A549 treated with ZK216348 at 1 μM for 4 hours (cell line): Measurements from ENCODE around the gene TICRR. TPM values are rescaled to one million over a fixed set of nuclear protein-coding genes. Genes with fewer than 3 reads are reported as not detected.

ENCODE experiments used
- total RNA-seq: library from RNA; stranded (reverse); fragments of 200-300 nt; extraction: Qiagen RNA extraction; gene quantifications from 5 replicates; pipeline ENCODE4 v1.2.3, GENCODE V29; 2022; ENCODE audit warnings: low read depth

The TICRR gene
- 10.0 to 14.1 TPM (median 13.3 TPM) in 5 replicates for total RNA-seq

GRCh38 chr15:89575146-89575655, at the start of gene TICRR:
TSS of gene TICRR (plus strand) at chr15:89575469. CDS start at chr15:89575587, 118 bp downstream.

GRCh38 chr15:89654847-89655805, 79.9 kb downstream of the TICRR start, which contains the start of gene KIF7:
TSS of gene KIF7 (minus strand) at chr15:89655467. CDS start at chr15:89652930, 2,537 bp downstream.

Other genes with a start within 250 kb of the TICRR start
- gene POLG, start 240.6 kb upstream of the TICRR start, total RNA-seq = 43.5 to 63.1 TPM (median 55.5 TPM) in 5 replicates
- gene RHCG, start 78.9 kb upstream of the TICRR start, total RNA-seq = 28.1 to 53.8 TPM (median 41.2 TPM) in 5 replicates
- 3.1 to 5.6 TPM (median 4.8 TPM) in 5 replicates for gene KIF7, start 80.0 kb downstream of the TICRR start, total RNA-seq
- 0.09 to 0.11 TPM (median 0.10 TPM) in 3 of 5 replicates, not detected in the others for gene PLIN1, start 103.9 kb downstream of the TICRR start, total RNA-seq
- gene PEX11A, start 115.3 kb downstream of the TICRR start, total RNA-seq = 6.8 to 8.1 TPM (median 8.0 TPM) in 5 replicates
- gene WDR93, start 115.3 kb downstream of the TICRR start, total RNA-seq = 0.09 to 0.64 TPM (median 0.18 TPM) in 5 replicates
- gene MESP1, start 175.8 kb downstream of the TICRR start, total RNA-seq = 1.1 to 10.2 TPM (median 5.1 TPM) in 5 replicates
- gene MESP2, start 200.9 kb downstream of the TICRR start, total RNA-seq = 0.44 to 0.95 TPM (median 0.65 TPM) in 4 of 5 replicates, not detected in the other
- 49.2 to 71.8 TPM (median 63.0 TPM) in 5 replicates for gene ANPEP, start 239.4 kb downstream of the TICRR start, total RNA-seq